ENCODE measurements around the gene RASGEF1B. TPM values are rescaled to one million over a fixed set of nuclear protein-coding genes. Genes with fewer than 3 reads are reported as not detected.

The RASGEF1B gene
- polyA plus RNA-seq, 2 of the 4 experiments (the other 2 are of a cell fraction) = 0.16 TPM; not detected in 1

DNA sequence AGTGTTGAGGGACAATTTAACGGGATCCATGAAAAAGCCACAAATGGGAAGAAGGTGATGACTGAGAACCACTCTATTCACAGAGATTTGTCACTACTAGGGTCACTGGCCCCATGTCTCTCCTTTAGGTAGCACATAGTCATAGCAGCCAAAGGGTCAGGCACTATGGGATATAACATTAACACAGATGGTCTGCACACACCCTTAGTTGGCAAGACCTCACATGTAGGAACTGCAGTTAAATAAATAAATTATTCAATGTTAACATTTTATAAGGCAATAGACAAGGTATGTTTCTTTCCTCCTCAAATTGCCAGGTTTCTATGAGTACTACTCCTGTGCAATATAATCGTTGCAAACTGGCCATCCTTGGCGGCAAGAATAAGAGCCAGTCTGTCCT, 10.9 kb downstream of the RASGEF1B start:
- ATAC-seq = no peak

DNA sequence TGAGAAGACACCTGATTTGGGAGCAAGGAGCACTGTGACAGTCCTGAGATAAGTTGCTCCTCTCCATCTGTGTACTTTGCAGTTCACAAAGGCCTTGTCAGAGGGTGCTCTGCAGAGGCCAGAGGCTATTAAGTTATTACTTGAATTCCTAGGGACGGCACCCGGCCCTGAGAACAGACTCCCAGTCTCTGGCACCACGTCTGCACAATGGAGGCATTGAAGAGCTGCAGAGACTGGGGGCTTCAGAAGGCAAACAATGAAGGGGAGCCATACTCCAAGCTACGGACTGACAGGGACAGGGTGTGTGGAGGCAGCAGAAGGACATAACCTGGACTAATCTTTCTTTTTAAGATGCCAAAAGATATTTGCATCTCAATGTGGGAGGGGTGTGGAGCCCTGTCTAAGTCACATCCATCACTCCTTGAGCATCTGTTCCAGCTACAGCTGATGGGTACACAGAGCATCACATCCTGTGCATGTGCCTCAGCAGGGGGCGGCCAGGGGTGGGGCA, 11.5 kb downstream of the RASGEF1B start:
- no peak overlapping the region for H3K4me3 ChIP-seq
- no peak for DNase-seq (ENCODE audit: low read depth in 1 of 2, low spot score in 1 of 2)
- no peak overlapping the region for H3K4me2 ChIP-seq
- no peak for FAIRE-seq
- ATAC-seq = no peak
- WGBS (ENCODE audit: missing lambda C conversion rate) = 13% methylated on average over 3 of the region's 5 CpGs
- no peaks in the 10 kb centered on the region for H3K9me3 ChIP-seq
- POLR2A ChIA-PET = no interaction called here
- H3K27ac ChIP-seq = no peak overlapping the region
- TF ChIP-seq, protein P1, sequence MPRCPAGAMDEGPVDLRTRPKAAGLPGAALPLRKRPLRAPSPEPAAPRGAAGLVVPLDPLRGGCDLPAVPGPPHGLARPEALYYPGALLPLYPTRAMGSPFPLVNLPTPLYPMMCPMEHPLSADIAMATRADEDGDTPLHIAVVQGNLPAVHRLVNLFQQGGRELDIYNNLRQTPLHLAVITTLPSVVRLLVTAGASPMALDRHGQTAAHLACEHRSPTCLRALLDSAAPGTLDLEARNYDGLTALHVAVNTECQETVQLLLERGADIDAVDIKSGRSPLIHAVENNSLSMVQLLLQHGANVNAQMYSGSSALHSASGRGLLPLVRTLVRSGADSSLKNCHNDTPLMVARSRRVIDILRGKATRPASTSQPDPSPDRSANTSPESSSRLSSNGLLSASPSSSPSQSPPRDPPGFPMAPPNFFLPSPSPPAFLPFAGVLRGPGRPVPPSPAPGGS (IDR thresholded peaks at IDR 0.05) = no peak
- TF ChIP-seq SREBF2 (IDR thresholded peaks at IDR 0.05) (no peak), TP53 (CRISPR knock-in tag; IDR thresholded peaks at IDR 0.05) (no peak), HOXB13 (CRISPR knock-in tag; IDR thresholded peaks at IDR 0.05; ENCODE audit: low read depth) (no peak), KDM1A (IDR thresholded peaks at IDR 0.05; ENCODE audit: low read depth) (no peak), HEYL (CRISPR knock-in tag; IDR thresholded peaks at IDR 0.05) (no peak), HOXB5 (CRISPR knock-in tag; IDR thresholded peaks at IDR 0.05) (no peak)
- CTCF ChIA-PET = no interaction called here
- no peaks in the 10 kb centered on the region for H3K4me1 ChIP-seq

More for the DNA sequence above, 10.9 kb downstream of the RASGEF1B start:
- Histone ChIP-seq H3K4me1 (no peaks in the 10 kb centered on the region), H3K27ac (no peak overlapping the region), H3K4me3 (no peak overlapping the region), H3K9me3 (no peaks in the 10 kb centered on the region), H3K4me2 (no peak overlapping the region)
- 26% methylated on average over 3 of the region's 3 CpGs for WGBS (ENCODE audit: missing lambda C conversion rate)
- no peak for FAIRE-seq
- DNase-seq (ENCODE audit: low read depth in 1 of 2, low spot score in 1 of 2) = no peak
- CTCF ChIA-PET = no interaction called here
- no peak for TF ChIP-seq TFCP2L1 (CRISPR knock-in tag; IDR thresholded peaks at IDR 0.05)
- no peak for TF ChIP-seq ZC3H11A (IDR thresholded peaks at IDR 0.05)
- TF ChIP-seq PHF8 (IDR thresholded peaks at IDR 0.05; ENCODE audit: borderline replicate concordance, low read depth) = no peak
- TF ChIP-seq, protein P2, sequence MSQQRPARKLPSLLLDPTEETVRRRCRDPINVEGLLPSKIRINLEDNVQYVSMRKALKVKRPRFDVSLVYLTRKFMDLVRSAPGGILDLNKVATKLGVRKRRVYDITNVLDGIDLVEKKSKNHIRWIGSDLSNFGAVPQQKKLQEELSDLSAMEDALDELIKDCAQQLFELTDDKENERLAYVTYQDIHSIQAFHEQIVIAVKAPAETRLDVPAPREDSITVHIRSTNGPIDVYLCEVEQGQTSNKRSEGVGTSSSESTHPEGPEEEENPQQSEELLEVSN (IDR thresholded peaks at IDR 0.05; ENCODE audit: borderline replicate concordance, low read depth) = no peak
- no peak for TF ChIP-seq EHF (CRISPR knock-in tag; IDR thresholded peaks at IDR 0.05)
- no peak for TF ChIP-seq CHD4 (IDR thresholded peaks at IDR 0.05; ENCODE audit: borderline replicate concordance)
- TF ChIP-seq HEYL (CRISPR knock-in tag; IDR thresholded peaks at IDR 0.05) = no peak
- no peak for TF ChIP-seq MAFK (IDR thresholded peaks at IDR 0.05; ENCODE audit: partially characterized antibody)
- no peak for TF ChIP-seq SREBF2 (IDR thresholded peaks at IDR 0.05)
- TF ChIP-seq, protein P3, sequence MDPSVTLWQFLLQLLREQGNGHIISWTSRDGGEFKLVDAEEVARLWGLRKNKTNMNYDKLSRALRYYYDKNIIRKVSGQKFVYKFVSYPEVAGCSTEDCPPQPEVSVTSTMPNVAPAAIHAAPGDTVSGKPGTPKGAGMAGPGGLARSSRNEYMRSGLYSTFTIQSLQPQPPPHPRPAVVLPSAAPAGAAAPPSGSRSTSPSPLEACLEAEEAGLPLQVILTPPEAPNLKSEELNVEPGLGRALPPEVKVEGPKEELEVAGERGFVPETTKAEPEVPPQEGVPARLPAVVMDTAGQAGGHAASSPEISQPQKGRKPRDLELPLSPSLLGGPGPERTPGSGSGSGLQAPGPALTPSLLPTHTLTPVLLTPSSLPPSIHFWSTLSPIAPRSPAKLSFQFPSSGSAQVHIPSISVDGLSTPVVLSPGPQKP (IDR thresholded peaks at IDR 0.05; ENCODE audit: low read depth, low read length) = no peak
- no peak for TF ChIP-seq RNF2 (IDR thresholded peaks at IDR 0.05; ENCODE audit: borderline replicate concordance, low read depth)
- TF ChIP-seq, protein P4, sequence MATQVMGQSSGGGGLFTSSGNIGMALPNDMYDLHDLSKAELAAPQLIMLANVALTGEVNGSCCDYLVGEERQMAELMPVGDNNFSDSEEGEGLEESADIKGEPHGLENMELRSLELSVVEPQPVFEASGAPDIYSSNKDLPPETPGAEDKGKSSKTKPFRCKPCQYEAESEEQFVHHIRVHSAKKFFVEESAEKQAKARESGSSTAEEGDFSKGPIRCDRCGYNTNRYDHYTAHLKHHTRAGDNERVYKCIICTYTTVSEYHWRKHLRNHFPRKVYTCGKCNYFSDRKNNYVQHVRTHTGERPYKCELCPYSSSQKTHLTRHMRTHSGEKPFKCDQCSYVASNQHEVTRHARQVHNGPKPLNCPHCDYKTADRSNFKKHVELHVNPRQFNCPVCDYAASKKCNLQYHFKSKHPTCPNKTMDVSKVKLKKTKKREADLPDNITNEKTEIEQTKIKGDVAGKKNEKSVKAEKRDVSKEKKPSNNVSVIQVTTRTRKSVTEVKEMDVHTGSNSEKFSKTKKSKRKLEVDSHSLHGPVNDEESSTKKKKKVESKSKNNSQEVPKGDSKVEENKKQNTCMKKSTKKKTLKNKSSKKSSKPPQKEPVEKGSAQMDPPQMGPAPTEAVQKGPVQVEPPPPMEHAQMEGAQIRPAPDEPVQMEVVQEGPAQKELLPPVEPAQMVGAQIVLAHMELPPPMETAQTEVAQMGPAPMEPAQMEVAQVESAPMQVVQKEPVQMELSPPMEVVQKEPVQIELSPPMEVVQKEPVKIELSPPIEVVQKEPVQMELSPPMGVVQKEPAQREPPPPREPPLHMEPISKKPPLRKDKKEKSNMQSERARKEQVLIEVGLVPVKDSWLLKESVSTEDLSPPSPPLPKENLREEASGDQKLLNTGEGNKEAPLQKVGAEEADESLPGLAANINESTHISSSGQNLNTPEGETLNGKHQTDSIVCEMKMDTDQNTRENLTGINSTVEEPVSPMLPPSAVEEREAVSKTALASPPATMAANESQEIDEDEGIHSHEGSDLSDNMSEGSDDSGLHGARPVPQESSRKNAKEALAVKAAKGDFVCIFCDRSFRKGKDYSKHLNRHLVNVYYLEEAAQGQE (IDR thresholded peaks at IDR 0.05) = no peak
- no peak for TF ChIP-seq ESRRA (IDR thresholded peaks at IDR 0.05; ENCODE audit: borderline replicate concordance, low read length)
- no peak for TF ChIP-seq POLR2A (IDR thresholded peaks at IDR 0.05; ENCODE audit: low read length)
- POLR2A ChIA-PET = no interaction called here

Data from A549 (cell line).